LNCaP clone FGC (cell line): ENCODE data around the gene CD46.

ENCODE experiments used
- DNase-seq: peaks from one replicate; pipeline ENCODE4 v3.0.0-alpha.2; 2011; ENCODE audit warnings: low read depth
- H3K4me3 ChIP-seq: 2 replicates; pipeline ENCODE4 v1.5.1; 2011; ENCODE audit warnings: mild to moderate bottlenecking, low read depth, low read length, control low read depth
- TF ChIP-seq, protein P1 (sequence below): IDR thresholded peaks from 2 replicates; pipeline ENCODE4 v1.5.1; 2012; ENCODE audit warnings: mild to moderate bottlenecking; ENCODE audit not compliant: control insufficient read depth, insufficient read depth; ENCODE audit errors: extremely low read depth

CD46 gene

DNA sequence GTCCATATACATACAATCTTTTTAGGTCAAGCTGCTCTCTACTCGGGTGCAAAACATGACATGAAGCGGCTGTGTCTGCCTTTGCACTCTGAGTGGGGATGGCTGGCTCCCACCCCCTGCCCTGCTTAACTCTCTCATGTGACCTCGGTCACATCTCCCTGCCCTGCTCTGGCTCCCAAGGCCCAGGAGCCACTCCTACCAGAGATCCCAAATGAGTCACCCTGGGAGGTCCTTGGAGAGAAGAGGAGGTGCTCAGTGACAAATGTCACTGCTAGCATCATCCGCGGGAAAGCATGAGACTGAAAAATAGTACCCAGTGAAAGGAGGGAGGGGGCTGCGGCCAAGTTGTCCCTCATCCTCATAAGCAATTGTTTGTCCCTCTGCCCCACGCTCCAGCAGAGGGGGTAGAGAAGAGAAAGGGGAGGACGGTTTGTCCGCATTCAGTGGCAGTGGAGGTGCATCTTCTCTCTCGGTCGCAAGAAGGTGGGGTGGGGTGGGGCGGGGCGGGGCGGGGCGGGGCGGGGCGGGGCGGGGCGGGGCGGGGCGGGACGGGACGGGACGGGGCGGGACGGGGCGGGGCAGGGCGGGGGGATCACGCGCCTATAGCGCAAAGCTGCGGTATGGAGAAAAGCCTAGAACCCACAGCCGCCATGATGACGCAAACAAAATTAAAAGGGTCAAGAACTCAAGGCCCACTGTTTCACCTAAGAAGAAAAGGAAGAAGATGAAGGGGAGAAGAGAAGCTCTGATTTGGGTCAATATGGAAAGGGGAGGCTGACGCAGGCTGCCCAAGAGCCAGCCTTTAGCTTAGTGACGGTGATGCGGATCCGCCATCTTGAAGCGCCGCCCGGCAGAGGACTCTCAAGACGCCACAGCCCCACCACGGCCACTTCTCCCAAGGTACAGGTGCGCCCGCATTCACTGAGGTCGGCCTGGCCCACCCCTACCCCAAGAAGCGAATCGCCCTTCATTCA lies 66.2 kb downstream of the CD46 start:
- no peak for DNase-seq
- TF ChIP-seq, protein P1, sequence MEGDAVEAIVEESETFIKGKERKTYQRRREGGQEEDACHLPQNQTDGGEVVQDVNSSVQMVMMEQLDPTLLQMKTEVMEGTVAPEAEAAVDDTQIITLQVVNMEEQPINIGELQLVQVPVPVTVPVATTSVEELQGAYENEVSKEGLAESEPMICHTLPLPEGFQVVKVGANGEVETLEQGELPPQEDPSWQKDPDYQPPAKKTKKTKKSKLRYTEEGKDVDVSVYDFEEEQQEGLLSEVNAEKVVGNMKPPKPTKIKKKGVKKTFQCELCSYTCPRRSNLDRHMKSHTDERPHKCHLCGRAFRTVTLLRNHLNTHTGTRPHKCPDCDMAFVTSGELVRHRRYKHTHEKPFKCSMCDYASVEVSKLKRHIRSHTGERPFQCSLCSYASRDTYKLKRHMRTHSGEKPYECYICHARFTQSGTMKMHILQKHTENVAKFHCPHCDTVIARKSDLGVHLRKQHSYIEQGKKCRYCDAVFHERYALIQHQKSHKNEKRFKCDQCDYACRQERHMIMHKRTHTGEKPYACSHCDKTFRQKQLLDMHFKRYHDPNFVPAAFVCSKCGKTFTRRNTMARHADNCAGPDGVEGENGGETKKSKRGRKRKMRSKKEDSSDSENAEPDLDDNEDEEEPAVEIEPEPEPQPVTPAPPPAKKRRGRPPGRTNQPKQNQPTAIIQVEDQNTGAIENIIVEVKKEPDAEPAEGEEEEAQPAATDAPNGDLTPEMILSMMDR: no peak
- no peak overlapping the region for H3K4me3 ChIP-seq

GRCh38 chr1:207818971-207819451 lies 67.2 kb downstream of the CD46 start:
- DNase-seq: no peak
- TF ChIP-seq, protein P1: no peak
- H3K4me3 ChIP-seq: no peak overlapping the region

GRCh38 chr1:207820568-207821463 lies 69.0 kb downstream of the CD46 start:
- no peak overlapping the region for H3K4me3 ChIP-seq
- no peak for DNase-seq
- TF ChIP-seq, protein P1: no peak

GRCh38 chr1:207821464-207822045 lies 69.7 kb downstream of the CD46 start:
- TF ChIP-seq, protein P1: no peak
- H3K4me3 ChIP-seq: peak overlapping the region; percentile 83
- DNase-seq: no peak

DNA sequence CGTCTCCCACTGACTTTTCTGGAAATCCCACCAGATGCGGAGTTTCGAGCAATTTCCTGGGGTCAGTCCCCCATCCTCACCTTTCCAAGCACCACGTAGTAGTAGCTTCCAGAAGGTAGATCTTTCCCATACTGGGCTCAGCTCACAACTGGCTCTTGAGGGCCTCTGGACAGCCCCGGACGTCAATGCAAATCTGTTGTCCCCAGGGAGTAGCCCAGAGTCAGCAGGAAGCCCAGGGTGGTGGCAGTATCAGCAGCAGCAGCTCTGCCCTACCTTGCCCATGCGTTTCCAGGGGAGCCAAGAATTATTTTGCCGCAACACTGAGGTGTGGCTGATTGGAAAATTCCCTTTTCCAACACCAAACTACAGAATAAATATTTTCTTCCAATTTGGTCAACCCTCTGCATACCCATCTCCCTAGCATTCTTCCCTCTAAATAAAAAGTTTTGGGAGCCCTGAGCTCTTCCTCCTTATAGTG lies 70.3 kb downstream of the CD46 start:
- TF ChIP-seq, protein P1: no peak
- no peak for DNase-seq
- peak overlapping the region; percentile 83 for H3K4me3 ChIP-seq

DNA sequence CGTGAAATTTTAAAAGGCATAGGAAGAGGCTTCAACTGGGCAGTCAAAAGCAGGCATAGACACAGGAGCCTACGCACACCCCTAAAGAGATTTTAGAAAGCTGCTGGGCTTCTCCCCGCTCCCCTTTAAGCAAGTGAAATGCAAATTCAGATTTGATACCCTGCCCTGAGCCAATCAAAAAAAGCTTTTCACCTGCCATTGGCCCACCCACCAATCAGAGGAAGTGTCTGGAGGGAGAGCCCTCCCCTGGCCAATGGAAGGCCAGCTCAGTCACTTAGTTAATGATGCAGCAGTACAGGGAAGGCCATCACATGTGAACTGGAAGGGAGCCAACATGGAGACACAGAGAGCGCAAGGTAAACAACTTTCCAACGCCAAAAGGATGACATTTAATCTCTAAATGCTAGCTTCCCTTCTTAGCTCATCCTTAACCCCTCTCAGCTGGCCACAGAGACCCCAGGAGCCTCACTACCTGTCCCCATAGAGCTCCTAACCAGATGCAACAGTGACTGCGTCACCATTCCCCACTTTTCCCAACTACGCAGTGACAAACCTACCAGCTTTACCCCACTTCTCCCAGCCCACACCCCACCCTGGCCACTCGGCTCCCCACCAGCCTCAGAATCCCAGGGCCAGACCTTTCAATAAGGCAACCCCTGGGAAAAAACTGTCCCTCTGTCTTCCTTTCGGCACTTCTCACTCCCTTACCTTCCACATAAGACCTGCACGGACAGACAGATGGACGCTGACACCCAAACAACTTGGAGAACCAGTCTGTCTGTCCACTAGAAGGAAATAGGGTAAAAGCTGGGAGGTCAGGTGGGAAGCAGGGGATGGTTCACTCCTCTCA lies 71.0 kb downstream of the CD46 start:
- peak overlapping the region; percentile 83 for H3K4me3 ChIP-seq
- TF ChIP-seq, protein P1: no peak
- peak; percentile 98 for DNase-seq
